Germinal center (tissue), 1 donor: ENCODE measurements around the gene ADGRG1.

Experiments used
- DNase-seq: peaks from one replicate; pipeline ENCODE4 v3.0.0; 2012; ENCODE audit warnings: mixed read lengths, low spot score

ADGRG1 gene

GRCh38 chr16:57635266-57636097, 7.1 kb downstream of the ADGRG1 start:
- DNase-seq = no peak

DNA sequence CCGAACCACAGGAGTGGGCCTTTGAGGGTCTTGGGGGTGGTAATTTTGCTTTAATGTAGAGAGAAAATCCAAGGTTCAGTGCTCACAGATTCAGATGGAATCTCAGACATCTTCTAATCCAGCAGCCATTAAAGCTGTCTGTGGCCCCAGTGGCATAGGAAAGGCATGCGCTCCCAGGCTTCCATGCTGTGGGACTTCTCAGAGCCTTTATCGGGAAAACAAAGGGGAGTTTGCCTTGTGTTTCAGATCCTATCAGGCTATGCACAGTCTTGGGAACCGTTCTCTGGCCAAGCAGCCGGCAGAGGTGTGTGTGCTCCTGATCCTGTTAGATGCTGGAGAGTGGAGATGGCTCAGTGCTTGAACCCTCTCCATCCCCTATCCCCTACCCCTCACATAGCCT, 7.8 kb downstream of the ADGRG1 start:
- DNase-seq = no peak

- DNase-seq = no peak
Observed at GRCh38 chr16:57637020-57637419, 8.6 kb downstream of the ADGRG1 start.

GRCh38 chr16:57637424-57637823, 9.0 kb downstream of the ADGRG1 start:
- DNase-seq = no peak

- DNase-seq = no peak
Observed at GRCh38 chr16:57637965-57638364, 9.5 kb downstream of the ADGRG1 start.

DNA sequence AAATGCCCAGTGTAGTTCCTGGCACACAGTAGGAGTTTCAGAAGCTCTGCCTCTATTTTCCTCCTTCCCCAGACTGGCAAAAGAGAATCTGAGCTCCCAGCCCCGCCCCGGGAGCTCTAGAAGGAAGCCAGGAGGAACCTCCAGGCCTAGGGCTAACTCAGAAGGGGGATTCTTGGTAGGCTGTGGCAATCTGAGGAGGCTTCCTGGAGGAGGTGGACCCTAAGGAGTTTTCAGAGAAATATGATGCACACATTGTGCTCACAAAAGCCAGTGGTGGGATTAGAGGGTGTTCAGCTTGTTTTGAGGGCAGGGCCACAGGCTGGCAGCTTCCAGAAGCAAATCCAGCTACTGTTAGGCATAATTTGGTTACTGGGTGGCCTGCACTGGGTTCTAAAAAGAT, 10.0 kb downstream of the ADGRG1 start:
- DNase-seq = no peak

DNA sequence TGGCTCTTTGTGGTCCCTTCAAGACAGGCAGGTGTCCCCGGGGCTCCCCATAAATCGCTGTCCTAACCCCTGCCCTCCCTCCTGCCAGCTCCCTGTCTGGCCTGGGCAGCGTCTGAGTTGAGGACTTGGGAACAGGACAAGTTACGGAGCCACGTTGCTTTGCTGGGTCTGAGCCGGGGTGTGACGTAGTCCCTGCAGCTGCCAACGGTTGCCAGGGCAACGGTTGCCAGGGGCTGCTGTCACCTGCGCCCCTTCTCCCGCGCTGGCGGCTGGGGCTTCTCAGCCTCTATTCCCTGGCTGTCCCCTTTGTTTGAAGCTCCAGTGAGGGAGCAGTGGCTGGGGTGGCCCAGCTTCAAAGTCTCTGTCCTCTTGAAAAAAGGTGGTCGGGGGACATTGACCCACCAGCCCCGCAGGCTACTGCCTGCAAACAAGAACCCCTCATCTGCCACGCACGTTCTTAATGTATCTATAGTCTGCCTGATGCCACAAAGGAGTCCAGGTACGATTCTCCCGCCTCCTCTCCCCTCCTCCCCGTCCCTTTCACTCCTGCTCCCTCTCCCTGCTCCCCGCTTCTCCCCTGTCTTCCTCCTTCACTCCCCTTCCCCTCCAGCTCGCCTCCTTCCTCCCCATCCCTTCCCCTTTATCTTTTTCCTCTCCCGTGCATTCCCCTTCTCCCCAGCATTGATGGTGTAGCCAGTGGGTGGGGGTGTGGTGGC, 10.9 kb downstream of the ADGRG1 start:
- DNase-seq = peak; percentile 28

GRCh38 chr16:57640185-57640584, 11.8 kb downstream of the ADGRG1 start:
- DNase-seq = no peak

DNA sequence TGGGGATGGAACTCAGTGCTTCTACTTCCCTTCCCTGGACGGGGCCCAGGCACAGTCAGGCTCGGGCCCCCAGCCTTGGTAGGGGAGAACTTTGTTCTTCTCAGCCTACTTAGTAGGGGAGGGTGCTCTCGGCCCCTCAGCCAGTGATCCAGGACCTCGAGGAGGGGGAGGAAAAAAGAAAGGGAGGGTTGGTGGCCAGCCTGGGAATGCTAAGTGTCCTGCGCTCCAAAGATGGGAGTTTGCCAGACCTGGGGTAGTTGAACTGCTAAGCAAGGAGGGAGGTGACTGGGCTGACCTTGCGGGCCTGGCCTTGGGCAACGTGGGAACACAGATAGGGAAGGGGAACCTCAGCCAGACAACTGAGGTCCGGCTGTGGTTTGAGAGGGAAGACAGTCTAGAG, 12.2 kb downstream of the ADGRG1 start:
- no peak for DNase-seq

GRCh38 chr16:57642160-57643135, 14.0 kb downstream of the ADGRG1 start:
- no peak for DNase-seq

GRCh38 chr16:57643147-57643874, 14.9 kb downstream of the ADGRG1 start:
- DNase-seq = no peak

GRCh38 chr16:57643910-57644309, 15.5 kb downstream of the ADGRG1 start:
- no peak for DNase-seq

DNA sequence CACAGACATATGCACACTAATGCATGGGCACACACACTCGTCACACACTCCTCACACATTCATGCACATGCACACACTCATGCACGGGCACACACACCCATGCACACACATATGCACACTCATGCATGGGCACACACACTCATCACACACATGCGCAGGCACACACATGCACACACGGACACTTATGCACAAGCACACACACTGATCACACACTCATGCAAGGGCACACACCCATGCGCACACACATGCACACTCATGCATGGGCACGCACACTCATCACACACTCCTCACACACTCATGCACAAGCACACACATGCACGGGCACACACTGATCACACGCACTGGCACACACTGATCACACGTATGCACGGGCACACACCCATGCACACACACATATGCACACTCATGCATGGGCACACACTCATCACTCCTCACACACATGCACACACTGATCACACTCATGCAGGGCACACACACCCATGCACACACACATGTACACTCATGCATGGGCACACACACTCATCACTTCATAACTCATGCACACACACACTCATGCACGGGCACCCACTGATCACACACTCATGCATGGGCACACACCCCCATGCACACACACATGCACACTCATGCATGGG, 16.1 kb downstream of the ADGRG1 start:
- DNase-seq = no peak

DNA sequence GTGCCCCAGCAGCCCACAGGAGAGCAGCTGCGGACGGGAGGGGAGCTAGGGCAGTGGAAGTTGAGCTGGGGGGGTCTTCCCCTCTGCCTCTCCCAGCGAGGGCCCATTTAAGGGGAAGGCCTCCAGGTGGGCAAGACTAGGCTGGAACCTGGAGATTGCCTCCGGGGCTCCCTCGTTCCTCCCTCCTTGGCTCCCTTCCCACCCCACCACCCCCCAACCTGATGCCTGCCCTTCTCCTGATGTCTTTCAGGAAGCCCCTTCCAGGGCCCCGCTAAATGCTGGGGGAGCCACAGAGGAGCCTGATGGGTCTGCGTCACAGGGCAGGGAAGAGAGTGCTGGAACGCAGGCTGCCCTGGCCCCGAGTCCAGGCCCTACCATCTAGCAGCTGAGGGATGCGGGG, 16.7 kb downstream of the ADGRG1 start:
- no peak for DNase-seq

- DNase-seq = no peak
Observed at GRCh38 chr16:57645691-57646387, 17.4 kb downstream of the ADGRG1 start.

GRCh38 chr16:57646388-57647039, 18.1 kb downstream of the ADGRG1 start:
- DNase-seq = no peak

GRCh38 chr16:57647136-57647875, 18.9 kb downstream of the ADGRG1 start:
- DNase-seq = no peak

DNA sequence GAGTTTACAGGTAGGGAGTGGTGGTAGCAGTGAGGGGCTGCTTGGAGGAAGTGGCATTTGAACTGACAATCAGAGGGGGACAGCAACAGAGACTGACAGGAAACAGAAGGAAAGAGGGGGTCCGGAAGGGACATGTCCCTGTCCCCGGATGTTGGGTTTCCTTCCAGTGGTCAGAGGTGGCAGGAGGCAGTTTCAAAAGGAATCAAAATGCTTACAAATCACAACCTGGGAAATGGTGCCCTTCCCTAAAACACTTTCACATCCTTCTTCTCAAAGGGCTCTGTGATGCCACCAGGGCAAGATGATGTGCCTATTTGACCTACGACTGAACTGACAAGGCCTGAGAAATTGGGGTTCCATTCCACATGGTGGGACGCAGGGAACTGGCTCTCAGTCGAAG, 19.7 kb downstream of the ADGRG1 start:
- DNase-seq = peak; percentile 56
